Ectodermal cell (in vitro differentiated cells): ENCODE results near the gene HNRNPAB.
"Not testable (repeated sequence)": the region's sequence is repeated elsewhere in the genome, so short reads cannot be mapped to it uniquely, and the experiment has no call there.

Experiments
- H3K27ac ChIP-seq: 2 replicates; pipeline ENCODE4 v1.7.0; 2013; ENCODE audit warnings: mild to moderate bottlenecking, low read depth, low read length; ENCODE audit not compliant: insufficient read depth, poor library complexity, severe bottlenecking
- H3K27me3 ChIP-seq: 2 replicates; pipeline ENCODE4 v1.7.0; 2013; ENCODE audit warnings: mild to moderate bottlenecking, low read length; ENCODE audit not compliant: insufficient read depth, control insufficient read depth, poor library complexity, severe bottlenecking
- H3K36me3 ChIP-seq: one replicate; pipeline ENCODE4 v1.7.0; 2013; ENCODE audit warnings: low read length; ENCODE audit not compliant: control insufficient read depth, insufficient read depth
- H3K4me1 ChIP-seq: one replicate; pipeline ENCODE4 v1.7.0; 2013; ENCODE audit warnings: low read length; ENCODE audit not compliant: control insufficient read depth, insufficient read depth
- H3K4me3 ChIP-seq: 2 replicates; pipeline ENCODE4 v1.7.0; 2013; ENCODE audit warnings: low read depth, low read length, control low read depth; ENCODE audit not compliant: insufficient read depth
- H3K9me3 ChIP-seq: 2 replicates; pipeline ENCODE4 v1.7.0; 2013; ENCODE audit warnings: mild to moderate bottlenecking, low read length, moderate library complexity; ENCODE audit not compliant: control insufficient read depth
- WGBS, 2 experiments: methylation state at CpG; one replicate each; pipeline ENCODE4 v1.1.7; 2013; ENCODE audit warnings: missing lambda C conversion rate in 2 of 2; 5-methylcytosine and 5-hydroxymethylcytosine counted together

The HNRNPAB gene

GRCh38 chr5:178252258-178252657 lies 47.9 kb downstream of the HNRNPAB start:
- 79% methylated on average over 8 of the region's 8 CpGs for WGBS, 2 experiments
- no peak overlapping the region for H3K4me3 ChIP-seq
- H3K9me3 ChIP-seq, result no peaks in the 10 kb centered on the region
- H3K27ac ChIP-seq, result no peak overlapping the region
- no peaks in the 10 kb centered on the region for H3K27me3 ChIP-seq
- peaks cover 18% of the 10 kb centered on the region for H3K4me1 ChIP-seq
- no peaks in the 10 kb centered on the region for H3K36me3 ChIP-seq

GRCh38 chr5:178253632-178254031 lies 49.3 kb downstream of the HNRNPAB start:
- H3K9me3 ChIP-seq, H3K36me3 ChIP-seq, H3K4me3 ChIP-seq, H3K27me3 ChIP-seq, H3K27ac ChIP-seq: not testable (repeated sequence)
- peaks cover 18% of the 10 kb centered on the region for H3K4me1 ChIP-seq
- 88 to 90% methylated on average over 18 of the region's 18 CpGs for WGBS, 2 experiments

GRCh38 chr5:178256746-178257145 lies 52.4 kb downstream of the HNRNPAB start:
- H3K27ac ChIP-seq, result no peak overlapping the region
- H3K4me3 ChIP-seq, result no peak overlapping the region
- WGBS, 2 experiments, result 86 to 88% methylated on average over 19 of the region's 19 CpGs
- no peaks in the 10 kb centered on the region for H3K27me3 ChIP-seq
- H3K36me3 ChIP-seq, result no peaks in the 10 kb centered on the region
- H3K4me1 ChIP-seq, result peaks cover 18% of the 10 kb centered on the region
- no peaks in the 10 kb centered on the region for H3K9me3 ChIP-seq

GRCh38 chr5:178257650-178258049 lies 53.3 kb downstream of the HNRNPAB start:
- H3K36me3 ChIP-seq, result no peaks in the 10 kb centered on the region
- peaks cover 18% of the 10 kb centered on the region for H3K4me1 ChIP-seq
- no peaks in the 10 kb centered on the region for H3K27me3 ChIP-seq
- no peaks in the 10 kb centered on the region for H3K9me3 ChIP-seq
- H3K4me3 ChIP-seq, result no peak overlapping the region
- no peak overlapping the region for H3K27ac ChIP-seq
- WGBS, 2 experiments, result 89 to 94% methylated on average over 4 of the region's 4 CpGs

- Histone ChIP-seq H3K4me3 (no peak overlapping the region), H3K36me3 (no peaks in the 10 kb centered on the region), H3K27me3 (no peaks in the 10 kb centered on the region), H3K27ac (no peak overlapping the region), H3K4me1 (peaks cover 18% of the 10 kb centered on the region), H3K9me3 (no peaks in the 10 kb centered on the region)
- 87% methylated on average over 20 to 21 of the region's 21 CpGs for WGBS, 2 experiments
These were observed 55.5 kb downstream of the HNRNPAB start for GRCh38 chr5:178259623-178260536.
